DND-41 (cell line): ENCODE measurements around the gene VWF.

ENCODE experiments used
- ATAC-seq: fragments of 200-7000 bp; cut with Tn5 transposase; 3 replicates; pipeline ENCODE4 v1.9.1; 2021; ENCODE audit warnings: low read depth; ENCODE audit not compliant: insufficient read depth
- DNase-seq: peaks from one replicate; pipeline ENCODE4 v3.0.0-alpha.2; 2020
- H2AFZ ChIP-seq: 2 replicates; pipeline ENCODE4 v1.6.0; 2012; ENCODE audit warnings: low read depth, low read length
- H3K27ac ChIP-seq: 2 replicates; pipeline ENCODE4 v1.5.1; 2012; ENCODE audit warnings: low read length, inconsistent platforms
- H3K27me3 ChIP-seq: fragments of 200-600 bp; sonication (generic); 2 replicates; pipeline ENCODE4 v1.6.0; 2012; ENCODE audit warnings: low read length, mild to moderate bottlenecking, inconsistent platforms; ENCODE audit not compliant: insufficient read depth, poor library complexity
- H3K36me3 ChIP-seq: 2 replicates; pipeline ENCODE4 v1.5.1; 2012; ENCODE audit warnings: low read length, inconsistent platforms; ENCODE audit not compliant: insufficient read depth
- H3K4me1 ChIP-seq: 2 replicates; pipeline ENCODE4 v1.5.1; 2012; ENCODE audit warnings: mild to moderate bottlenecking, low read length; ENCODE audit not compliant: insufficient read depth
- H3K4me2 ChIP-seq: 2 replicates; pipeline ENCODE4 v1.6.0; 2012; ENCODE audit warnings: mild to moderate bottlenecking, moderate library complexity, low read length, inconsistent platforms; ENCODE audit not compliant: insufficient read depth
- H3K4me3 ChIP-seq, 2 experiments: fragments of 200-600 bp in 1 of 2; shearing (Covaris generic) in 1 of 2; 2 replicates each; pipeline ENCODE4 v1.5.1; 2012 to 2016; ENCODE audit warnings: inconsistent platforms in 2 of 2, low read length in 2 of 2, mild to moderate bottlenecking in 2 of 2, low read depth in 1 of 2, moderate library complexity in 1 of 2
- H3K79me2 ChIP-seq: 2 replicates; pipeline ENCODE4 v1.6.0; 2012; ENCODE audit warnings: low read length, inconsistent platforms; ENCODE audit not compliant: insufficient read depth
- H3K9ac ChIP-seq: 2 replicates; pipeline ENCODE4 v1.6.0; 2012; ENCODE audit warnings: low read depth, mild to moderate bottlenecking, inconsistent platforms, low read length, moderate library complexity
- H3K9me3 ChIP-seq: 2 replicates; pipeline ENCODE4 v1.5.1; 2012; ENCODE audit warnings: low read length, moderate library complexity, mild to moderate bottlenecking, inconsistent platforms; ENCODE audit not compliant: insufficient read depth, severe bottlenecking
- H4K20me1 ChIP-seq: 2 replicates; pipeline ENCODE4 v1.6.0; 2012; ENCODE audit warnings: low read length; ENCODE audit not compliant: insufficient read depth
- EZH2 ChIP-seq: IDR thresholded peaks from 3 replicates; pipeline ENCODE4 v1.6.1; 2012; ENCODE audit warnings: borderline replicate concordance, low read depth, mild to moderate bottlenecking, moderate library complexity, low read length, inconsistent platforms; ENCODE audit not compliant: severe bottlenecking
- TF ChIP-seq, protein P1 (sequence below): IDR thresholded peaks from 2 replicates; pipeline ENCODE4 v1.5.1; 2012; ENCODE audit warnings: borderline replicate concordance, low read length, moderate library complexity, mild to moderate bottlenecking; ENCODE audit not compliant: poor library complexity, severe bottlenecking; ENCODE audit errors: extremely low read depth

VWF gene

DNA sequence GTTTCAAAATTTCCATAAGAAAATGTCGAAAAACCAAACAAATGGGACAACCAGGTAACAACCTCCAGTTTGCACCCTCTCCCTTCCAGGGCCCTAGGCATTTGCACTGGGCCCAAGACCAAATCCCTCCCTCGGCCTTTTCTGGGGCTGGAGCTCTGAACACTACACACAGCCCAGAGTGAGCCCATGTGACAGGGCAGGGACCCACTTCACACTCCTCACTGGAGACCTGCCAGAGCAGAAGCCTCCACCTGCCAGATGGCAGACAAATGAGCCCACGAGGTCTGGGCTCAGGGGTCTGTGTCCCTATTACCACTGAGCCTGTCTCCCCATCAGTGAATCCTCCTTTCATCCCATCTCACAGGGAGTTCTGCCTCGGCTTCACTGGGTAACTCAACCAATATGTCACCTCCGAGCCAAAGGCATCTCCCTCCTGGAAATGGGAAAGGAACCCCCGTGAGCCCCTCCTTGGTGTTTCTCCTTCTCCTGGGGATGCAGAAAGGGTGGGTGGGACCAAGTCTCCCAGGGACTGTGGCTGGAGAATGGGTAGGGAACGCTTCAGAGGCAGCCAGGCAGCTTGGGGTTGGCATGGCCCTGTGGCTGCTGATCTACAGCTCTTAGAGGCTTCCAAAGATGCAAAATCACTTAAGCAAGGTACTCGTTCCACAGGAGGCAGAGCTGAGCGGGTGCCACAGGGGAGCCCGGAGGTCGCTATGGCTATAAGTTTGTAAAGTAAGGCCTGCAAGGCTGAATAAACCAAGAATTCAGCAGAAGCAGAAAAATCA lies 10.6 kb downstream of the VWF start:
- no peak for TF ChIP-seq EZH2
- TF ChIP-seq, protein P1, sequence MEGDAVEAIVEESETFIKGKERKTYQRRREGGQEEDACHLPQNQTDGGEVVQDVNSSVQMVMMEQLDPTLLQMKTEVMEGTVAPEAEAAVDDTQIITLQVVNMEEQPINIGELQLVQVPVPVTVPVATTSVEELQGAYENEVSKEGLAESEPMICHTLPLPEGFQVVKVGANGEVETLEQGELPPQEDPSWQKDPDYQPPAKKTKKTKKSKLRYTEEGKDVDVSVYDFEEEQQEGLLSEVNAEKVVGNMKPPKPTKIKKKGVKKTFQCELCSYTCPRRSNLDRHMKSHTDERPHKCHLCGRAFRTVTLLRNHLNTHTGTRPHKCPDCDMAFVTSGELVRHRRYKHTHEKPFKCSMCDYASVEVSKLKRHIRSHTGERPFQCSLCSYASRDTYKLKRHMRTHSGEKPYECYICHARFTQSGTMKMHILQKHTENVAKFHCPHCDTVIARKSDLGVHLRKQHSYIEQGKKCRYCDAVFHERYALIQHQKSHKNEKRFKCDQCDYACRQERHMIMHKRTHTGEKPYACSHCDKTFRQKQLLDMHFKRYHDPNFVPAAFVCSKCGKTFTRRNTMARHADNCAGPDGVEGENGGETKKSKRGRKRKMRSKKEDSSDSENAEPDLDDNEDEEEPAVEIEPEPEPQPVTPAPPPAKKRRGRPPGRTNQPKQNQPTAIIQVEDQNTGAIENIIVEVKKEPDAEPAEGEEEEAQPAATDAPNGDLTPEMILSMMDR, result no peak
- H3K36me3 ChIP-seq, result no peaks in the 10 kb centered on the region
- H3K27me3 ChIP-seq, result peaks cover 9% of the 10 kb centered on the region
- H3K4me1 ChIP-seq, result no peaks in the 10 kb centered on the region
- H3K9me3 ChIP-seq, result no peaks in the 10 kb centered on the region
- no peaks in the 10 kb centered on the region for H4K20me1 ChIP-seq
- no peak overlapping the region for H3K4me3 ChIP-seq
- no peak overlapping the region for H3K27ac ChIP-seq
- no peak for DNase-seq
- ATAC-seq, result no peak
- H3K4me2 ChIP-seq, result no peak overlapping the region
- no peak overlapping the region for H2AFZ ChIP-seq
- H3K79me2 ChIP-seq, result no peaks in the 10 kb centered on the region
- no peak overlapping the region for H3K9ac ChIP-seq

DNA sequence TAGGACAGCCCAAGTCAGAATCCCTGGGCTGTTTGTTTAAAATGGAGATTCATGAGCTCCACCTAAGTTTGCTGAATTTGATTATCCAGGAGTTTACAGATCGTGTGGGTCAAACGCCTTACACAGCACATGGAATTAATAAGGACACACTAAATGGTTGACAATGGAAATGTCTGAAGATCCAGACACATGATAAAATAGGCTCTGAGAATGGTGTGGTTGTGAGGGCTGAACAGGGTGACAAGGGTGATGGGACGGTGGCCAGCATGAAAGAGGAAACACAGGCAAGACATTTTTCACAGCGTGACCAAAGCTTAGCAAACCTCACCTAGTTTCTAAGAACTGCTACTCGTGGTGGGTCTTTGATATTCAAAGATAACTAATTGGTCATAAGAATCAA lies 12.5 kb downstream of the VWF start:
- TF ChIP-seq EZH2, result no peak
- TF ChIP-seq, protein P1, result no peak
- H3K9ac ChIP-seq, result no peak overlapping the region
- H3K9me3 ChIP-seq, result no peaks in the 10 kb centered on the region
- ATAC-seq (no peak), DNase-seq (no peak)
- no peak overlapping the region for H3K4me3 ChIP-seq
- H3K36me3 ChIP-seq, result no peaks in the 10 kb centered on the region
- H3K79me2 ChIP-seq, result no peaks in the 10 kb centered on the region
- H3K4me2 ChIP-seq, result no peak overlapping the region
- H4K20me1 ChIP-seq, result no peaks in the 10 kb centered on the region
- H3K27me3 ChIP-seq, result peaks cover 9% of the 10 kb centered on the region
- no peak overlapping the region for H2AFZ ChIP-seq
- no peak overlapping the region for H3K27ac ChIP-seq
- H3K4me1 ChIP-seq, result no peaks in the 10 kb centered on the region

- H3K9ac ChIP-seq, result no peak overlapping the region
- DNase-seq (no peak), ATAC-seq (no peak)
- no peaks in the 10 kb centered on the region for H3K27me3 ChIP-seq
- H3K4me1 ChIP-seq, result no peaks in the 10 kb centered on the region
- H3K79me2 ChIP-seq, result no peaks in the 10 kb centered on the region
- H3K4me3 ChIP-seq, result no peak overlapping the region
- H3K9me3 ChIP-seq, result no peaks in the 10 kb centered on the region
- H3K4me2 ChIP-seq, result no peak overlapping the region
- H3K27ac ChIP-seq, result no peak overlapping the region
- no peak overlapping the region for H2AFZ ChIP-seq
- H4K20me1 ChIP-seq, result no peaks in the 10 kb centered on the region
- TF ChIP-seq, protein P1, result no peak
- TF ChIP-seq EZH2, result no peak
- no peaks in the 10 kb centered on the region for H3K36me3 ChIP-seq
These were observed 14.5 kb downstream of the VWF start for GRCh38 chr12:6110006-6110405.

GRCh38 chr12:6106218-6106617 lies 18.3 kb downstream of the VWF start:
- H3K4me3 ChIP-seq, result no peak overlapping the region
- DNase-seq (no peak), ATAC-seq (no peak)
- H3K27me3 ChIP-seq, result no peaks in the 10 kb centered on the region
- no peak overlapping the region for H3K9ac ChIP-seq
- H4K20me1 ChIP-seq, result no peaks in the 10 kb centered on the region
- H3K4me2 ChIP-seq, result no peak overlapping the region
- H3K36me3 ChIP-seq, result no peaks in the 10 kb centered on the region
- no peak overlapping the region for H3K27ac ChIP-seq
- H2AFZ ChIP-seq, result no peak overlapping the region
- no peaks in the 10 kb centered on the region for H3K4me1 ChIP-seq
- TF ChIP-seq EZH2, result no peak
- TF ChIP-seq, protein P1, result no peak
- H3K79me2 ChIP-seq, result no peaks in the 10 kb centered on the region
- H3K9me3 ChIP-seq, result no peaks in the 10 kb centered on the region
